CMK (cell line): Measurements from ENCODE around the gene SLC24A3.

Experiments
- DNase-seq: peaks from one replicate; pipeline ENCODE4 v3.0.0-alpha.2; 2010; ENCODE audit warnings: low read depth

Gene SLC24A3

GRCh38 chr20:19679900-19680495, 467.6 kb downstream of the SLC24A3 start:
- DNase-seq: no peak

- no peak for DNase-seq
These were observed 469.8 kb downstream of the SLC24A3 start for GRCh38 chr20:19682249-19682648.

GRCh38 chr20:19683188-19683587, 470.7 kb downstream of the SLC24A3 start:
- no peak for DNase-seq

- no peak for DNase-seq
These were observed 471.4 kb downstream of the SLC24A3 start for GRCh38 chr20:19683822-19684221.

- DNase-seq: no peak
These were observed 475.8 kb downstream of the SLC24A3 start for GRCh38 chr20:19688031-19688806.

- DNase-seq: no peak
These were observed 478.0 kb downstream of the SLC24A3 start for GRCh38 chr20:19690462-19690861.

- DNase-seq: no peak
These were observed 478.7 kb downstream of the SLC24A3 start for GRCh38 chr20:19691125-19691524.

GRCh38 chr20:19692100-19692499, 479.7 kb downstream of the SLC24A3 start:
- DNase-seq: no peak

GRCh38 chr20:19692685-19693119, 480.3 kb downstream of the SLC24A3 start:
- DNase-seq: no peak

- no peak for DNase-seq
These were observed 481.1 kb downstream of the SLC24A3 start for GRCh38 chr20:19693508-19693907.

- DNase-seq: no peak
These were observed 482.6 kb downstream of the SLC24A3 start for GRCh38 chr20:19695081-19695480.

- DNase-seq: no peak
These were observed 484.2 kb downstream of the SLC24A3 start for GRCh38 chr20:19696620-19697019.

GRCh38 chr20:19697415-19697814, 485.0 kb downstream of the SLC24A3 start:
- no peak for DNase-seq

GRCh38 chr20:19699180-19699971, 486.9 kb downstream of the SLC24A3 start:
- DNase-seq: no peak

GRCh38 chr20:19701429-19701828, 489.0 kb downstream of the SLC24A3 start:
- DNase-seq: no peak

GRCh38 chr20:19706463-19706862, 494.0 kb downstream of the SLC24A3 start:
- DNase-seq: no peak

GRCh38 chr20:19709635-19710335, 497.3 kb downstream of the SLC24A3 start:
- DNase-seq: no peak

- no peak for DNase-seq
These were observed 498.1 kb downstream of the SLC24A3 start for GRCh38 chr20:19710336-19711120.

GRCh38 chr20:19711126-19711525, 498.7 kb downstream of the SLC24A3 start:
- no peak for DNase-seq

GRCh38 chr20:19712721-19713260, 500.3 kb downstream of the SLC24A3 start:
- DNase-seq: no peak
